ENCODE results near the gene NDST1. TPM values are rescaled to one million over a fixed set of nuclear protein-coding genes. Genes with fewer than 3 reads are reported as not detected.

The NDST1 gene
- total RNA-seq, 1 donor from 2014 or later, result 228 TPM

- H3K27me3 Mint-ChIP-seq (ENCODE audit: low read depth), result no peaks in the 10 kb centered on the region
- TF ChIP-seq CTCF (IDR thresholded peaks at IDR 0.05), result no peak
- peak overlapping the region; percentile 87 for H3K27ac Mint-ChIP-seq (ENCODE audit: unreplicated experiment)
- peaks cover 88% of the 10 kb centered on the region for H3K4me1 Mint-ChIP-seq (ENCODE audit: low read depth)
- H3K4me3 Mint-ChIP-seq (ENCODE audit: unreplicated experiment), result no peak overlapping the region
- DNase-seq (ENCODE audit: low spot score), result no peak
- no peaks in the 10 kb centered on the region for H3K9me3 Mint-ChIP-seq (ENCODE audit: low read depth)
- H3K36me3 Mint-ChIP-seq (ENCODE audit: low read depth), result peaks cover 7% of the 10 kb centered on the region
Measured at GRCh38 chr5:150503386-150503785, 4.5 kb upstream of the NDST1 start.

- no peaks in the 10 kb centered on the region for H3K9me3 Mint-ChIP-seq (ENCODE audit: low read depth)
- H3K4me1 Mint-ChIP-seq (ENCODE audit: low read depth), result peaks cover 88% of the 10 kb centered on the region
- peaks cover 7% of the 10 kb centered on the region for H3K36me3 Mint-ChIP-seq (ENCODE audit: low read depth)
- no peak for DNase-seq (ENCODE audit: low spot score)
- TF ChIP-seq CTCF (IDR thresholded peaks at IDR 0.05), result no peak
- peak overlapping the region; percentile 94 for H3K27ac Mint-ChIP-seq (ENCODE audit: unreplicated experiment)
- H3K4me3 Mint-ChIP-seq (ENCODE audit: unreplicated experiment), result peak overlapping the region; percentile 39
- H3K27me3 Mint-ChIP-seq (ENCODE audit: low read depth), result no peaks in the 10 kb centered on the region
Measured at GRCh38 chr5:150503977-150504620, 3.8 kb upstream of the NDST1 start.

- peak overlapping the region; percentile 94 for H3K27ac Mint-ChIP-seq (ENCODE audit: unreplicated experiment)
- H3K4me3 Mint-ChIP-seq (ENCODE audit: unreplicated experiment), result no peak overlapping the region
- peaks cover 7% of the 10 kb centered on the region for H3K36me3 Mint-ChIP-seq (ENCODE audit: low read depth)
- H3K9me3 Mint-ChIP-seq (ENCODE audit: low read depth), result no peaks in the 10 kb centered on the region
- peaks cover 85% of the 10 kb centered on the region for H3K4me1 Mint-ChIP-seq (ENCODE audit: low read depth)
- no peaks in the 10 kb centered on the region for H3K27me3 Mint-ChIP-seq (ENCODE audit: low read depth)
- DNase-seq (ENCODE audit: low spot score), result no peak
- TF ChIP-seq CTCF (IDR thresholded peaks at IDR 0.05), result no peak
Measured at GRCh38 chr5:150505041-150505511, 2.9 kb upstream of the NDST1 start.

GRCh38 chr5:150505816-150506215 is 2.1 kb upstream of the NDST1 start:
- Mint-ChIP-seq H3K36me3 (ENCODE audit: low read depth) (peaks cover 7% of the 10 kb centered on the region), H3K9me3 (ENCODE audit: low read depth) (no peaks in the 10 kb centered on the region), H3K27ac (ENCODE audit: unreplicated experiment) (peak overlapping the region; percentile 88), H3K4me1 (ENCODE audit: low read depth) (peaks cover 85% of the 10 kb centered on the region), H3K27me3 (ENCODE audit: low read depth) (no peaks in the 10 kb centered on the region), H3K4me3 (ENCODE audit: unreplicated experiment) (no peak overlapping the region)
- DNase-seq (ENCODE audit: low spot score), result no peak
- no peak for TF ChIP-seq CTCF (IDR thresholded peaks at IDR 0.05)

GRCh38 chr5:150506571-150507473 is 1.1 kb upstream of the NDST1 start:
- Mint-ChIP-seq H3K4me3 (ENCODE audit: unreplicated experiment) (no peak overlapping the region), H3K36me3 (ENCODE audit: low read depth) (peaks cover 6% of the 10 kb centered on the region), H3K4me1 (ENCODE audit: low read depth) (peaks cover 85% of the 10 kb centered on the region), H3K27me3 (ENCODE audit: low read depth) (no peaks in the 10 kb centered on the region), H3K9me3 (ENCODE audit: low read depth) (no peaks in the 10 kb centered on the region), H3K27ac (ENCODE audit: unreplicated experiment) (peak overlapping the region; percentile 88)
- DNase-seq (ENCODE audit: low spot score), result no peak
- no peak for TF ChIP-seq CTCF (IDR thresholded peaks at IDR 0.05)

Measured in chondrocyte (in vitro differentiated cells).